GM12878 (cell line): ENCODE measurements around the gene SGPP2. TPM values are rescaled to one million over a fixed set of nuclear protein-coding genes. Genes with fewer than 3 reads are reported as not detected.

Source experiments
- ATAC-seq: fragments of 200-7000 bp; cut with Tn5 transposase; 3 replicates; pipeline ENCODE4 v1.9.1; 2020; ENCODE audit warnings: mild to moderate bottlenecking, moderate library complexity
- BruUV-seq: library from RNA; stranded (reverse); fragments of 400-500 nt; replicated peaks from 2 replicates; lab custom pipeline; 2021; lab: Mats Ljungman, UMichigan
- CTCF ChIA-PET: fragments of 300-600 bp; sonication (Branson Sonifier 250); formaldehyde crosslinking; extraction: SDS; loops from one replicate; lab custom pipeline; 2021; ENCODE audit warnings: inconsistent platforms; lab: Yijun Ruan, JAX
- POLR2A ChIA-PET: fragments of 350-600 bp; formaldehyde crosslinking; extraction: SDS; loops from one replicate; lab custom pipeline; 2021; ENCODE audit warnings: inconsistent platforms; lab: Charles Lee
- RAD21 ChIA-PET: fragments of 300-600 bp; sonication (Branson Sonifier 250); formaldehyde crosslinking; loops from one replicate; lab custom pipeline; 2023; ENCODE audit warnings: antibody characterized with exemption; ENCODE audit not compliant: unreplicated experiment; lab: Charles Lee
- SMC1A ChIA-PET: fragments of 300-600 bp; sonication (Branson Sonifier 250); formaldehyde crosslinking; loops from one replicate; lab custom pipeline; 2023; ENCODE audit not compliant: unreplicated experiment, uncharacterized antibody; lab: Charles Lee
- DNase-seq: peaks from one replicate; pipeline ENCODE4 v3.0.0-alpha.2; 2011; ENCODE audit warnings: low read depth, low spot score
- FAIRE-seq: peaks from 3 replicates; lab custom pipeline; 2011; peaks lifted over from hg19 to GRCh38; lab: Jason Lieb, UNC
- H2AFZ ChIP-seq: 2 replicates; pipeline ENCODE4 v1.6.0; 2011; ENCODE audit warnings: low read depth, low read length, control low read depth; ENCODE audit not compliant: control insufficient read depth
- H3K27ac ChIP-seq: 2 replicates; pipeline ENCODE4 v1.5.1; 2011; ENCODE audit warnings: control low read depth; ENCODE audit not compliant: control insufficient read depth, insufficient read depth
- H3K27me3 ChIP-seq, 2 experiments: replicated peaks in 1 of 2; 2 replicates each; pipeline versions ENCODE4 v1.6.0 to v1.6.1; 2011; ENCODE audit warnings: low read length in 1 of 2; ENCODE audit not compliant: control insufficient read depth in 2 of 2, insufficient read depth in 2 of 2
- H3K36me3 ChIP-seq, 2 experiments: 2 replicates each; pipeline ENCODE4 v1.5.1; 2011; ENCODE audit warnings: low read length in 1 of 2; ENCODE audit not compliant: control insufficient read depth in 2 of 2, insufficient read depth in 2 of 2
- H3K4me1 ChIP-seq: 2 replicates; pipeline ENCODE4 v1.6.1; 2011; ENCODE audit warnings: mild to moderate bottlenecking, low read length, moderate library complexity, mixed read lengths; ENCODE audit not compliant: control insufficient read depth, insufficient read depth
- H3K4me2 ChIP-seq: 2 replicates; pipeline ENCODE4 v1.6.0; 2011; ENCODE audit warnings: control low read depth; ENCODE audit not compliant: control insufficient read depth, insufficient read depth
- H3K4me3 ChIP-seq: fragments of 200-600 bp; sonication (generic); 2 replicates; pipeline ENCODE4 v1.5.1; 2016
- H3K79me2 ChIP-seq: 2 replicates; pipeline ENCODE4 v1.6.0; 2011; ENCODE audit warnings: low read length; ENCODE audit not compliant: control insufficient read depth, insufficient read depth
- H3K9ac ChIP-seq: 2 replicates; pipeline ENCODE4 v1.8.0; 2011; ENCODE audit warnings: low read length, control low read depth, mixed read lengths; ENCODE audit not compliant: control insufficient read depth, insufficient read depth
- H3K9me3 ChIP-seq: replicated peaks from 3 replicates; pipeline ENCODE4 v1.5.1; 2011; ENCODE audit warnings: mild to moderate bottlenecking, low read length; ENCODE audit not compliant: control insufficient read depth, insufficient read depth
- H4K20me1 ChIP-seq: 2 replicates; pipeline ENCODE4 v1.6.0; 2011; ENCODE audit not compliant: control insufficient read depth, insufficient read depth
- BHLHE40 ChIP-seq, 2 experiments: fragments of 450-650 bp in 1 of 2; IDR thresholded peaks; 2 replicates each; pipeline ENCODE4 v1.6.1; 2011 to 2017; ENCODE audit warnings: low read depth in 2 of 2, borderline replicate concordance in 1 of 2, improper control_type of control experiment in 1 of 2, low read length in 1 of 2, mild to moderate bottlenecking in 1 of 2
- EED ChIP-seq: sonication (generic); IDR thresholded peaks from 2 replicates; pipeline ENCODE4 v1.6.1; 2016; ENCODE audit warnings: antibody characterized with exemption, low read depth
- FOS ChIP-seq: IDR thresholded peaks from 3 replicates; pipeline ENCODE4 v1.6.1; 2011; ENCODE audit warnings: borderline replicate concordance; ENCODE audit not compliant: insufficient read length; ENCODE audit errors: extremely low read depth
- GATAD2B ChIP-seq: fragments of 450-650 bp; conservative IDR thresholded peaks from 2 replicates; pipeline ENCODE4 v1.6.1; 2017; ENCODE audit warnings: low read depth, mild to moderate bottlenecking, moderate library complexity
- IKZF1 ChIP-seq: fragments of 450-650 bp; conservative IDR thresholded peaks from 2 replicates; pipeline ENCODE4 v1.6.1; 2017; ENCODE audit warnings: antibody characterized with exemption, mild to moderate bottlenecking
- JUNB ChIP-seq: IDR thresholded peaks from 2 replicates; pipeline ENCODE4 v1.6.1; 2016; ENCODE audit warnings: antibody characterized with exemption, mild to moderate bottlenecking
- NFIC ChIP-seq: IDR thresholded peaks from 2 replicates; pipeline ENCODE4 v1.6.1; 2012; ENCODE audit warnings: low read depth, mild to moderate bottlenecking, inconsistent platforms, low read length, moderate library complexity
- NKRF ChIP-seq: fragments of 450-650 bp; conservative IDR thresholded peaks from 2 replicates; pipeline ENCODE4 v1.6.1; 2017; ENCODE audit warnings: mild to moderate bottlenecking, moderate library complexity
- NR2C1 ChIP-seq: fragments of 450-650 bp; IDR thresholded peaks from 2 replicates; pipeline ENCODE4 v1.6.1; 2017; ENCODE audit warnings: antibody characterized with exemption, mild to moderate bottlenecking, moderate library complexity
- NR2F1 ChIP-seq: fragments of 450-650 bp; conservative IDR thresholded peaks from 2 replicates; pipeline ENCODE4 v1.6.1; 2017; ENCODE audit warnings: mild to moderate bottlenecking
- PAX5 ChIP-seq: IDR thresholded peaks from 2 replicates; pipeline ENCODE4 v1.6.1; 2011; ENCODE audit warnings: low read depth, low read length, borderline replicate concordance
- POLR2A ChIP-seq: IDR thresholded peaks from 2 replicates; pipeline ENCODE4 v1.6.1; 2011; ENCODE audit warnings: low read depth, mild to moderate bottlenecking, low read length
- SMARCA5 ChIP-seq: fragments of 450-650 bp; IDR thresholded peaks from 2 replicates; pipeline ENCODE4 v1.6.1; 2017; ENCODE audit warnings: mild to moderate bottlenecking
- WGBS: methylation state at CpG from one replicate; pipeline ENCODE4 v1.1.6; 2016; ENCODE audit warnings: low lambda C conversion rate; ENCODE audit not compliant: insufficient replicate concordance, insufficient coverage; ENCODE audit errors: missing lambda C conversion rate; 5-methylcytosine and 5-hydroxymethylcytosine counted together
- in situ Hi-C: fragments of 300-500 bp; cut with MboI; formaldehyde crosslinking; loops from 9 replicates; pipeline ENCODE4 v1.14.3; 2018; ENCODE audit warnings: mixed read lengths
- intact Hi-C: fragments of 100-400 bp; cut with micrococcal nuclease; formaldehyde crosslinking; loops from one replicate; pipeline ENCODE4 v1.14.2; 2022; ENCODE audit not compliant: unreplicated experiment
- polyA plus RNA-seq, 11 experiments: library from polyadenylated mRNA; depleted of rRNA in 4 of 11; unstranded in 6 of 11; stranded (reverse) in 5 of 11; fragments of >200 nt; fragmentation: Nextera tagmentation in 4 of 11; fragmentation: Illumina TruSeq in 1 of 11; extraction: Ambion mirVana in 4 of 11; extraction: Trizol in 1 of 11; gene quantifications; 1 replicate in 1 of 11; 2 replicates in 10 of 11; pipeline versions ENCODE4 v1.2.1 to v1.2.3, GENCODE V29; 2011 to 2016; ENCODE audit warnings: inconsistent platforms in 2 of 11, missing spikeins in 2 of 11, low read depth in 1 of 11
- total RNA-seq, 4 experiments: library from RNA; depleted of rRNA in 3 of 4; stranded (reverse); fragments of >200 nt in 3 of 4; fragmentation: Illumina TruSeq in 1 of 4; extraction: Trizol in 1 of 4; gene quantifications; 2 replicates each; pipeline versions ENCODE4 v1.2.1 to v1.2.3, GENCODE V29; 2013 to 2021
- TF ChIP-seq, protein P1 (sequence below): IDR thresholded peaks from 2 replicates; pipeline ENCODE4 v1.6.1; 2011; ENCODE audit warnings: borderline replicate concordance, low read depth, mild to moderate bottlenecking, moderate library complexity, low read length; ENCODE audit not compliant: insufficient read depth, poor library complexity, severe bottlenecking

The SGPP2 gene
- total and polyA plus RNA-seq, 10 of the 15 experiments (the other 5 are each of a cell fraction or from before 2014, with no cell fraction given), result 3.5 to 84.9 (median 13.1) TPM

DNA sequence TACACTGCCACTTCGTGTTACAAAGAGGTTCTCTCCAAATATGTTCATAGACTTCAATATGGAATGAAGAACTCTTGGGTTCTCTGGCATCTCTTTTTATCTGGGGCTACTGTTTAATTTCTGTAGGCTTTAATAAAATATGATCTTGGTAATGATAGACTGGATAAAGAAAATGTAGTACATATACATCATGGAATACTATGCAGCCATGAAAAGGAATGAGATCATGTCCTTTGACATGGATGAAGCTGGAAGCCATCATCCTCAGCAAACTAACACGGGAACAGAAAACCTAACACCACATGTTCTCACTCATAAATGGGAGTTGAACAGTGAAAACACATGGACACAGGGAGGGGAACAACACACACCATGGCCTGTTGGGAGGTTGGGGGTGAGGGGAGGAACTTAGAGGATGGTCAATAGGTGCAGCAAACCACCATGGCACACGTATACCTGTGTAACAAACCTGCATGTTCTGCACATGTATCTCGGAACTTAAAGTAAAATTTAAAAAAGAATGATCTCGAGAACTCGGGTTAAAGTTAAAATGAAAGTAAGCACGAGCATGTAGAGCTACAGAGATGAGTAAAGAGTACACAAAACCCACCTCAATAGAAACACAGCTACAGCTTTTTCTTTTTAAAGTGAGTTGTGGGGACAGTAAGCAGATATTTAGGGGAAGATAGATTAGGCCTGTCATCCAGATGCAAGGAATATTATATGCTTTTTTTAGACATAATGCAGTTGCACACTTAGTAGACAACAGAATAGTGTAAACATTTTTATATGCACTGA is 102.3 kb downstream of the SGPP2 start:
- DNase-seq (no peak), ATAC-seq (peak; percentile 47), FAIRE-seq (peak; percentile 18)
- no TSS peak for BruUV-seq
- Histone ChIP-seq H3K27me3 (no peaks in the 10 kb centered on the region), H3K4me2 (no peak overlapping the region), H3K79me2 (no peaks in the 10 kb centered on the region), H4K20me1 (no peaks in the 10 kb centered on the region), H3K9me3 (peaks cover 2% of the 10 kb centered on the region; the same call in 1 of the 3 replicates), H3K36me3 (peaks cover 6 to 26% of the 10 kb centered on the region in 2 experiments), H3K27ac (no peak overlapping the region), H3K9ac (no peak overlapping the region), H3K4me3 (no peak overlapping the region), H3K4me1 (peaks cover 2% of the 10 kb centered on the region; the same call in 1 of the 2 replicates), H2AFZ (no peak overlapping the region)
- POLR2A ChIA-PET, result no interaction called here
- peak; percentile 28 to 38; a peak in 1 of 4 replicates for TF ChIP-seq BHLHE40 (IDR thresholded peaks at IDR 0.05; ENCODE audit: borderline replicate concordance in 1 of 2, low read depth in 2 of 2, low read length in 1 of 2)
- TF ChIP-seq NR2C1, result no peak
- peak; percentile 32; the same call in 1 of the 2 replicates for TF ChIP-seq JUNB
- TF ChIP-seq POLR2A, result no peak
- TF ChIP-seq IKZF1, result no peak
- TF ChIP-seq SMARCA5, result peak; percentile 48; the same call in 1 of the 2 replicates
- RAD21 ChIA-PET, result interaction anchor here (0.6 kb wide), 1 partner anchor 13 kb away, joined by 3 read pairs; no protein-coding TSS in a partner anchor
- WGBS, result 16% methylated on average over 7 of the region's 7 CpGs
- in situ Hi-C loops (no loop called here), intact Hi-C loops (no loop called here)
- SMC1A ChIA-PET, result interaction anchor here (1.5 to 2.0 kb wide), 2 partner anchors 18 to 44 kb away, joined by 4 to 5 read pairs; no protein-coding TSS in a partner anchor
- CTCF ChIA-PET, result interaction anchor here (1.1 kb wide), 1 partner anchor 18 kb away, joined by 3 read pairs; no protein-coding TSS in a partner anchor

DNA sequence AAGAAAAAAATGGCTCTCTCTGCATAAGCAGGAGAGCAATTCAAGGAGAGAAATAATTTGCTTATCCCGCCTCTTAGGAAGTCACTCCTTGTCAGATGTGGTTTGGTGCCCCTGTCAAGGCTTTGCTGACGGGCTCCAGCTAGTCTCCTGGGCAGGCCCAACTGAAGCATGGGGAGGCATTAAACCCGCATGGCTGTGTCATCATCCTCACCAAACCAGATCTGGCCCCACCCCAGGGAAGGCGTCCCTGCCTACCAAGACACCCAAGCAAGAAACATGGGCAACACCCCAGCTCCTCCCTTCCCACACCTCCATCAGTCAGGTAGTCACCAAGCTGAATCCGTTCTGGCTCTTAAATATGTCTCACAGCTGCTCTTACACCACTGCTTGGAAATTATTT is 108.0 kb downstream of the SGPP2 start:
- no peaks in the 10 kb centered on the region for H3K4me1 ChIP-seq
- no peak overlapping the region for H2AFZ ChIP-seq
- peaks cover 8 to 9% of the 10 kb centered on the region in 2 experiments for H3K36me3 ChIP-seq
- 89% methylated on average over 5 of the region's 5 CpGs for WGBS
- ChIA-PET POLR2A (no interaction called here), CTCF (interaction anchor here (0.6 kb wide), 1 partner anchor 9 kb away, joined by 3 read pairs; no protein-coding TSS in a partner anchor), SMC1A (no interaction called here), RAD21 (no interaction called here)
- no peak overlapping the region for H3K4me2 ChIP-seq
- ATAC-seq (no peak), DNase-seq (no peak), FAIRE-seq (no peak)
- no peaks in the 10 kb centered on the region for H3K27me3 ChIP-seq
- intact Hi-C loops, result no loop called here
- no peaks in the 10 kb centered on the region; the same call in 2 of the 3 replicates for H3K9me3 ChIP-seq
- no peak overlapping the region for H3K9ac ChIP-seq
- H3K27ac ChIP-seq, result no peak overlapping the region
- no peak overlapping the region for H3K4me3 ChIP-seq
- BruUV-seq, result no TSS peak
- in situ Hi-C loops, result no loop called here
- no peaks in the 10 kb centered on the region for H3K79me2 ChIP-seq
- no peaks in the 10 kb centered on the region for H4K20me1 ChIP-seq
- no peak for TF ChIP-seq NR2F1
- TF ChIP-seq NKRF, result no peak
- TF ChIP-seq PAX5, result no peak
- no peak for TF ChIP-seq FOS
- no peak for TF ChIP-seq NFIC
- TF ChIP-seq, protein P1, sequence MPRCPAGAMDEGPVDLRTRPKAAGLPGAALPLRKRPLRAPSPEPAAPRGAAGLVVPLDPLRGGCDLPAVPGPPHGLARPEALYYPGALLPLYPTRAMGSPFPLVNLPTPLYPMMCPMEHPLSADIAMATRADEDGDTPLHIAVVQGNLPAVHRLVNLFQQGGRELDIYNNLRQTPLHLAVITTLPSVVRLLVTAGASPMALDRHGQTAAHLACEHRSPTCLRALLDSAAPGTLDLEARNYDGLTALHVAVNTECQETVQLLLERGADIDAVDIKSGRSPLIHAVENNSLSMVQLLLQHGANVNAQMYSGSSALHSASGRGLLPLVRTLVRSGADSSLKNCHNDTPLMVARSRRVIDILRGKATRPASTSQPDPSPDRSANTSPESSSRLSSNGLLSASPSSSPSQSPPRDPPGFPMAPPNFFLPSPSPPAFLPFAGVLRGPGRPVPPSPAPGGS, result no peak
- TF ChIP-seq EED, result no peak
- no peak for TF ChIP-seq GATAD2B
